T follicular helper cell (primary cell): ENCODE results near the gene PREX1.

Experiments used
- DNase-seq: peaks from one replicate; pipeline ENCODE4 v3.0.0-alpha.2; 2020; ENCODE audit warnings: low read depth

Gene PREX1

DNA sequence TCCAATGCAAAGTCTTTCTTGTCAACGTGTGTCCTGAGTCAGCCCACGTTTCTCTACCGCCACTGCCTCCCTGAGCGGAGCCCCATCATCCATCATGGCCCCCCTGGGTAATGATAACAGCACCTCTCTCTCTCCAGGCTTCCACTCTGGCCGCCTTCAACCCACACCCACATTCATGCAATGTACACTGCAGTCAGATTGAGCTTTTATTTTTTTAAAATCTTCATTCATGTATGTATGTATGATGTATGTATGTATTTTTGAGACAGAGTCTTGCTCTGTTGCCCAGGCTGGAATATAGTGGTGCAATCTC, 245.2 kb downstream of the PREX1 start:
- DNase-seq: no peak

DNA sequence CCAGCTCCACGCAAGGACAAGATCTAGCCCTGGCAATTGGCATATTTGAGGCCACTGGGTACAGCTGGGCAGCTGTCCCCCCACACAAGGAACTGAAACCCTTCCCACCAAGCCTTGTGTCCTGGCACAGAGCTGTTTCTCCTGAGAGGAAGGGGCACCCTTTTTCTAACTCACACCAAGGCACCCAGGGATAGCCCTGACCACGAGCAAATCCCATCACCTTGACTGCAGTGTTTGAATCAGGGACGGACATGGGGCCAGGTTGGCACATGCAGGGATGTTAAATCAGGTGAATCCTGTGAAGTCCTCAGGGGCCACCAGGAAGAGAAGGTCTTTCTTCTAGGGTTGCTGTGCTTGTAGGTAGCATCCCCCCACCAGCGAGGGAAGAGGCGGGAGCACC, 246.6 kb downstream of the PREX1 start:
- no peak for DNase-seq

DNA sequence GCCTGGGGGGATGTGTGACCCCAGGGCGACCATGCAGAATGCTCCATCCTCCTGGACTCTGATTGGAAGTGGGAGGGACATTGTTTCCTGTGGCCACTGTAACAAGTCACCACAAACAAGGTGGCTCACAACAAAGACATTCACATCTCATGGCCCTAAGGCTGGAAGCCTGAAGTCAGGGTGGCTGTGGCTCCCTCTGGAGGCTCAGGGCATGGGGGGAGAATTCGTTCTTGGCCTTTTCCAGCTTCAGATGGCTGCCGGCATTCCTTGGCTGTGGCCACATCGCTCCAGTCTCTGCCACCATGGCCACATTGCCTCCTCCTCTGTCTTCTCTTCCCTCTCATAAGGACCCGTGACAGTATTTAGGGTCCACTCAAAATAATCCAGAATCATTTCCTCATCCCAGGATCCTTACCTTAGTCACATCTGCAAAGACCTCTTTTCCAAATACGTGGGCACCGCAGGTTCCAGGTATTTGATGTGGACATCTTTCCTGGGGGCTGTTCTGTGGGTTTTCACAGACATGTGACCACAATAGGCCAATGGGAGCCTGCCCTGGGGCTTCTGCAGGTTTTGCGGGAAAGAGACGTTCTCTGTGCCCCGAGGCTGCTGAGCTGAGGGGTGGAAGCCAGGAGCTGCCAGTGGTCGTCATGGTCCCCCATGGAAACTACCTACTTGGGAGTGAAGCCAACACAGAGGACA, 249.3 kb downstream of the PREX1 start:
- DNase-seq: no peak

DNA sequence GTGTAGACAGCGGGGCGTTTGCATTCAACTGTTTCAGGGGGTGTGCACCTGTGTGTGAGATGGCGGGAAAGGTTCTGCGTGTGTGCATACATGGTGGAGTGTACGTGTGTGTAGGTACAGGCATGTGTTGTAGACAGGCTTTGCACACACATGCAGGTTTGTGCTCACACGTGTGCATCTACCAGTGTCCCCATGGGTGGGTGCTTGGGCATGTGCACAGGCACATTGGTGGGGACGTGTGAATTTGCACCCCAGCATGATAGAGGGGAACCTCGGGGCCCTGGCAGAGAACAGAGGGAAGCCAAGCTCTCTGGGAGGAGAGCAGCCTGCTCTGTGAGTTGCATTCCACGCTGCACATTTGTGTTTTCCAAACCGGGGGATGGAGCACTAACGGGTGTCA, 250.2 kb downstream of the PREX1 start:
- DNase-seq: no peak

DNA sequence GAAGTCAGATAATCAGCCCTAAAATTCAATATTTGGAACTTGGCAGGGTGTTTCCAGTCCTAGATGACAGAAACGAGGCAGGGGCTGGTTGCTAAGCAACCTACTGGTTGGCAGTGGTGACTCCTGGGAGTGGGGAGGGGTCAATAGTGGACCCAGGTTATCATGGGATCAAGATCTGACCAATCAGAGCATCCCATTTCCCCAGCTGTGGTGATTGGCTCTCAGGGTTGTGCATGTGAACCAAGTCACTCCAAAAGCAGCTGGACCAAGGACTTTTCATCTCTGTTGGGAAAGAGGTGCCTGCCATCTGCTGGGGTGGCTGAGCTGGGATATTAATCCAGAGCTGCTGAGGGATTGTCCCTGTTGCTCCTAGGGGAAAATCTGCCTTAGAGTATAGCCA, 253.4 kb downstream of the PREX1 start:
- DNase-seq: no peak
